VCaP (cell line): Measurements from ENCODE around the gene ACOD1.

Source experiments
- H3K27ac ChIP-seq: fragments of 450-650 bp; 2 replicates; pipeline ENCODE4 v1.5.1; 2017
- CTCF ChIP-seq: fragments of 450-650 bp; conservative IDR thresholded peaks from 2 replicates; pipeline ENCODE4 v1.5.1; 2017; ENCODE audit warnings: mild to moderate bottlenecking, moderate library complexity

ACOD1 gene

GRCh38 chr13:76921516-76921915, 26.8 kb upstream of the ACOD1 start:
- no peak overlapping the region for H3K27ac ChIP-seq

GRCh38 chr13:76925115-76925514, 23.2 kb upstream of the ACOD1 start:
- no peak overlapping the region for H3K27ac ChIP-seq
- no peak for TF ChIP-seq CTCF

More at GRCh38 chr13:76921516-76921915, 26.8 kb upstream of the ACOD1 start:
- TF ChIP-seq CTCF, result no peak

GRCh38 chr13:76927955-76928354, 20.4 kb upstream of the ACOD1 start:
- TF ChIP-seq CTCF, result no peak
- no peak overlapping the region for H3K27ac ChIP-seq

- TF ChIP-seq CTCF, result no peak
- no peak overlapping the region for H3K27ac ChIP-seq
Observed at GRCh38 chr13:76928456-76928855, 19.9 kb upstream of the ACOD1 start.

- TF ChIP-seq CTCF, result no peak
- no peak overlapping the region for H3K27ac ChIP-seq
Observed at GRCh38 chr13:76929320-76929719, 19.0 kb upstream of the ACOD1 start.

DNA sequence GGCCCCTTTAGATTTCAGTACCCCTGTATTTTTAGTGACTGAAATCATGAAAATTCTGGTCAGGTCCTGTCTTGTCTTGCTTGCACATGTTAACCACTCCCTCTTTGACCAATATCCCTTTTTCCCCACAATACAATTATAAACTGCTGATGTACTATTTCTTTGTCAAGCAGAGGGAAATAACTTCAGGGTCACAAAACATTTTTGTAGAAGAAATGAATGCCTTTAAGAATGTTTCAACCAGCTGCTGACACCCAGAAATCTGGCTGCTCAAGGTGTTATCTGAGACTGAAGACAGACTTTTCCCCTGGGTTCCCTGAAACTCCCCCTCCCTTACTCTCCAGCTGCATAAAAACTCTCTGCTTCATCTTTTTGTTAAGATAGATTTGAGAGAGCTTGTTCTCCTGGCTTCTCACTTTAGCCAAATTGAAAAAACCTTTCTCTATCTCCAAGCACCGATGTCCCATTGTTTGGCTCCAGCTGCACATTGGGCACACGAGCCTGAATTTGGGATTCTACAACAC, 18.4 kb upstream of the ACOD1 start:
- H3K27ac ChIP-seq, result no peak overlapping the region
- no peak for TF ChIP-seq CTCF

DNA sequence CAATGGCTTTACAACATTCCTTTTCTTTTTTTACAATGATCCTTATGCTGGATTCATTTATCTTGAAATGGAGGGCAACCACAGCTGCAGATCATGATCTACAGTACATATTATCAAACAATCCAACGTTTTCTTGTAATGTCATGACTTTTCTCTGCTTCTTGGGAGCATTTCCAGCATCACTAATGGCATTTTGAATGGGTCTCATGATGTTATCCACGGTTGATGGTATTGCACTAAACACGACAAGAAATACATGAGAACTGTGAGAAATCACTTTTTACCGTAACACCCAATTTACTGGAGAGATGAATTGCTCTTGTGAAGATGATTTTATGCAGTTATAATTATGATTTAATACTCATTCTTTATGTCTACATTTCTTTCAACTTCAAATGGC, 16.2 kb upstream of the ACOD1 start:
- no peak overlapping the region for H3K27ac ChIP-seq
- no peak for TF ChIP-seq CTCF
